SKM-1 (cell line): ENCODE data around the gene SCGB1A1.

Experiments used
- DNase-seq: peaks from one replicate; lab custom pipeline; 2025; ENCODE audit not compliant: unreplicated experiment; lab: John Stamatoyannopoulos, UW

The SCGB1A1 gene

GRCh38 chr11:62398011-62398994, 20.5 kb upstream of the SCGB1A1 start:
- no peak for DNase-seq

DNA sequence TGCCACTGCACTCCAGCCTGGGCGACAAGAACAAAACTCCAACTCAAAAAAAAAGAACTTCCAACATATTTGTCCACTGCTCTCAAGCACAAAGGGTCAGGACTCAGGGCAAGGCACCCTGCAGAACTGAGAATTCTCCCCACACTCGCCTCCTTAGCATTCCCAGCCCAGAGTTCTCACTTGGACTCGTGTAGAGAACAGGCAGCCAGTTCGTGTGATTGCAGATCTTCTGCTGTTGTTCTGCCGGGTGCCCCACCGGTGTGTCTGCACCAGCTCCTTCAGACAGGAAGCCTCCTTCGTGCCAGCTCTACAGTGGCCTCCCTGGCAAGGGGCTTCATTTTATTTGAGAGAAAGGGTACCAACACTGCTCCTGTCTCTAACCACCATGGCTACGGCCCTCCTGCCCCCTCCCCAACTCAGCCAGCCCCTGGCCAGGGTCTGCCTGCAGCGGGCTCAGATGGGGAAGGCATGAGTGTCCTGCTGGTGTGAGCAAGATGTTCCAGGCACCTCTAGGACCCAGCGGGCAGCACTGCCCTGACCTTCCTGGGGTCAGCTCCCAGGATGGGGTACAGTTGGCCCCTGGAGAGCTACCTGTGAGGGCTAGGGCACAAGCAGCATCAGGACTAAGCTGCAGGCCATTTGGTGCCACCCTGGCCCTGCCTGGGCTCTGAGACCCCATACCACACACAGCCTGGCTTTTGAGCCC, 19.5 kb upstream of the SCGB1A1 start:
- DNase-seq, result no peak

DNA sequence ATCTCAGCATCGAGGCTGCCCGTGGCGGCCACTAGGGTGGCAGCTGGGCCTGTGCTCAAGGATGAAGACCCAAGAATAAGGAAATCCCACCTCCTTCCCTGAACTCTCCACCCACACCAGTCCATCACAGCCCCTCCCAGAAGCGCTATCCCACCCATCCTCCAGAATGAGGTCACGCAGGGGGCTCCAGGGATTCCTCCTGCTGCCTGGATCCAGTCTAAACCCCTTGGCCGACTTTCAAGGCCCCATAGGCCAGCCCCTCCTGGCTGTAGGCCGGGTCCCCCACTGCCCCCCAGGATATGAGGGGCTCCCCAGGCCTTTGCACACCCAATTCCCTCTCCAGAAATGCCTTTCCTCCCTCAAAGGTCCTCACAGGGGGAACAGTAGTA, 19.0 kb upstream of the SCGB1A1 start:
- no peak for DNase-seq

- no peak for DNase-seq
These were observed 18.6 kb upstream of the SCGB1A1 start for GRCh38 chr11:62400281-62400680.

GRCh38 chr11:62400760-62401159, 18.1 kb upstream of the SCGB1A1 start:
- DNase-seq, result no peak

DNA sequence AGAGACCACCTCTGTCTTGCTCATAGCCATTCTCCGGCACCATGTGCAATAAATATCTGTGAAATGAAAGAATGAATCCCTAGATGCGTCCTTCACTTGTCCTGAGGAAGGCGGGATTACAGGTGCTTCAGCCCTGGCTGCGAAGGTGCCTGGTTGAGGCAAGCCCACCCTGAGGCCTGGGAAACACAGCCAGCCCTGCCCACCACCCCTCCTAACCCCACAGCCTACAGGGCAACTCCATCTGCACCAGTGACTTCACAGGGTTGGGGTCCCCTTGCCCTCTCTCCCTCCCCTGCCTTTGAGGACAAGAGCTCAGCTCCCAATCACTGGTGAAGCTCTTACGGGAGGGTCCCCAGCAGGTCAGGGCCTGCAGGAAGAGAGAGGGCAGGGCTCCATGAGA, 17.5 kb upstream of the SCGB1A1 start:
- no peak for DNase-seq

DNA sequence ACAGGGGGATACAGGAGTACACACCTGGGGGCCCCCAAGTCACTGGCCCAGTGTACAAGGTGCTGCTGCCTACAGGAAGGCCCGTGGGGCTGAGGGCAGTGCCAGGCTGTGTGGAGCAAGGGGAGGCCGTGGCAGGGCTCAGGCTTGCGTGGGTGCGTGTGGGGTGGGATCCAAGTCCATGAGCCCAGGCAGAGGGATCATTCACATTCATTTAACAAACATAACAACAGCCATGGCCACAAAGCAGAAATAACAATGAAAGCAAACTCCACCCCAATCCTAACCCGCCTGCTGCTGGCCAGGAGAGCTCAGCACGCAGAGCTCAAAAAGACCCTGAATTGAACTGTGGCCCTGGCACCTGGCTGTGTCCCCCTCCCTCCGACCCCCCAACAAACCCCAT, 17.0 kb upstream of the SCGB1A1 start:
- no peak for DNase-seq

DNA sequence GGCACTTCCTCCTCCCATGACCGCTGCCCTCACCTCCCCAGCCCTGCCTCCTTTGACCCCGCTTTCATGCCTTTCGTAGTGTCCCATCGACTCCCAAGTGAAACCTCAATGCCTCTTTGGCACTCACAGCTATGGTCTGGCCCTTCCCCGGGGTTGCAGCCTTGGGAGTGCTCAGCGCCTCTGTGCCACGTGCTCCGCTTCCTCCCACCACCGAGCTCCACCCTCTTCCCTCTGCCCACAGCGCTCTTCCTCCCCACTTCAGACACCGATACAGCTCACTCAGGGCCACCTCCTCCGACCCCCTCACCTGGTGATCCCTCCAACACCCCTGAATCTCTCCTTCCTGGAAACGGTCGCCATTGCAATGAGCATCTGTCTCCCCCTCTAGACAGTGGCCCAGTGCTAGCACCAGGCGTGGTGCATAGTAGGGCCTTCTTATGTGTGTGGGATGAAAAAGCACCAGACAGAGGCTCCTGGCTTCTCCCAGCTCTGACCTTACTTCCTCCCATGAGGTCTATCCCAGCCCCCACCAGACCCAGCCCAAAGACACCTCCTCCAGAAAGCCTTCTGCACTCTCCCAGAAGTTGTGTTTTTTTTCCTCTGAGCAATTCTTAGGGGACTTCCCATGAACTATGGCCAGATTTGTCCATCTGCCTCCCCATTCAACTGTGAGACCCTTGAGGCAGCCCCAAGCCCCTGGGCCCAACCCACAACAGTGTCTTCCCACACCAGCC, 16.4 kb upstream of the SCGB1A1 start:
- no peak for DNase-seq

DNA sequence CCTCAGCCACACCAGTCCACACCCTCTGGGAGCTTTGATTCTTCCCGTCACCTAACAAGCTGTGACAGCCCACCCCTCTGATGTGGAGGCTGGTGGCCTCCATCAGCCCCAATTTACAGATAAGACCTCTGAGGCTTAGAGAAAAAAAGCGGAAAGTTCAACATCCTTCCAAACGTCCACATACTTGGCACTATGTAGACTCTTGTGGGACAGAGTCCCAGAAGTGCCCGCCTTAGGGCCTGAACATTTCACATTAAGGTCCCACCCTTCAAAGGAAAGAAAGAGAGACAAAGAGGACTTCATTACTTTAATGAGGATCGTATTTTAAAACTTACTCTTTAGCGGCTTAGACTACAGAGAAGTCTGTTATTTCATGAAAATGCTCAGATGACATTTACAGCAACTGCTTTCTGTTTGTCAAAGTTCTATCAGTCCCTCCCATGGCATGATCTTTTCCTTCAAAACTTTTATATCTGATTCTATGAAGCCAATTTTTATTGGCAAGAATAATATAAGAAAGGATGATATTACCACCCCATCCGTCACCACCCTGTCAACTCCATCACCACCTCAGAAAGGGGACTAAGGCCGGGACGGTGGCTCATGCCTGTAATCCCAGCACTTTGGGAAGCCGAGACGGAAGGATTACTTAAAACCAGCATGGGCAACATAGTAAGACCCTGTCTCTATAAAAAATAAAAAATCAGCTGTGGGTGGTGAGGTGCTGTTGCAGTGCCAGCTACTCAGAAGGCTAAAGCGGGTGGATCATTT, 15.7 kb upstream of the SCGB1A1 start:
- DNase-seq, result no peak

DNA sequence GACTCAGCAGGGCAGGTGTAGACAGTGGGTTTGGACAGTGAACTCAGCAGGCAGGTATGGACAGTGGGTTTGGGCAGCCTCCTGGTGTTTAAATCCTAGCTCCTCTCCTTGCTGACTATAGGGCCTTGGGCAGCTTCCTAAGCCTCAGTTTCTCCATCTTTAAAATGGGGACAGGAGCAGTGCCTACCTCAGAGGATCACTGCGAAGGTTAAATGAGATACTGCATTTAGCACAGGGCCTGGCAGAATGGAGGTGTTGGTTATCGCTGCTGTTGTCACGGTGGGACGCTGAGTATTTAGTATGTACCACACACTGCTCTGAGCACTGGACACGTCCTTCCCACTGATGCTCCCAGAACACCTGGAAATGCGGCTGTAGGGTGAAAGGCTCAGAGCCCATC, 14.4 kb upstream of the SCGB1A1 start:
- no peak for DNase-seq

DNA sequence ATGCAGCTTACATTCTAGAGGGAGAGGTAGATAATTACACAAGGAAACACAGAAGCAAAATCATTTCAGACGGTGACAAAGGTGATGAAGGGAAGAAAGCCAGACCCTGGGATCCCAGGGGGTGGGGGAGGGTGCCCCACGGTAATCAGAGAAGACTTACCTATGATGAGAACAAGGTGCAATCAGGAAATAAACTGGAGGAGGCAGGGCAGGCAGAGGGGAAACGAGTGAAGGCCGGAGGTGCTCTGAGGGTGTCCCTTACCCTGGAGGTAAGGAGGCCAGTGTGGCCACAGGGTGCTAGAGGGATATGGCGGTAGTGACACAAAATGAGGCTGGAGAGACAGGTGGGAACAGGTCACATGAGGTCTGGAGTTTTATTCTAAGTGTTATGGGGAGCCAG, 13.9 kb upstream of the SCGB1A1 start:
- DNase-seq, result no peak

DNA sequence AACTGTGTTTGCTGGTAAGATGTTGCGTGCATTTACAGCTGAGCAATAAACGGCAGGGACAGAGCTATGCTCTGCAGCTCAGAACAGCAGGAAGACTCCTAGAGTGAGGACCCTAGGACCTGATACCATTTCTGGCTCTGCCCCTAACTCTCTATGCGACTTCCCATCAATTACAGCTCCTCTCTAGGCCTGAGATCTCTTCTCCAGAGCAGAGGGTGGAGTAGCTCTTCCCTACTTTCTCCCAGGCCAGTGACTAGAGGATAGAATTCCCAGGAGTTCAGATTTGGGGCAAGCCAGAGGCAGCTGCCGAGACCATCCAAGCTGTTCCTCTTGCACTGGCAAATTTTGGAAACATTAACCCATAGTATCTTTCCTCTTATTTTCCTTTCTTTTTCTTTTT, 12.8 kb upstream of the SCGB1A1 start:
- no peak for DNase-seq

GRCh38 chr11:62409831-62410230, 9.0 kb upstream of the SCGB1A1 start:
- no peak for DNase-seq

DNA sequence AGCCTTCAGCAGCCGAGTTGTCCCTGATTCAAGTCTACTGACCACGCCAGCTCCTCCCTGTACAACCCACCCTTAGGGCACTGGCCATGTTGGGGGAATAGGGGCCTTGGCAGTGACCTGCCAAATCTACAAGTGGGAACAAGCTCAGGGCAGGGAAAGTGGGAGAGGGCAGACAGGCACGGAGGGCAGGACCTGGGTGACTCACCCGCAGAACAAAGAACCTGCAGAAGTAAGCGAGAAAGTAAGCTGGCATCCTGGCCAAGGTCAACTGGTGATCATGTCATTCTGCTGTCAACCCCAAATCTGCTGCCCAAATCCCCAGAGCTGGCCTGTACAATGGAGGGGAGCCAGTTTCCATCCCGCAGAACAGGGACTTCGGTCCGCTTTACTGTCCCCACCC, 7.9 kb upstream of the SCGB1A1 start:
- no peak for DNase-seq

- DNase-seq, result no peak
These were observed 7.3 kb upstream of the SCGB1A1 start for GRCh38 chr11:62411524-62411923.

DNA sequence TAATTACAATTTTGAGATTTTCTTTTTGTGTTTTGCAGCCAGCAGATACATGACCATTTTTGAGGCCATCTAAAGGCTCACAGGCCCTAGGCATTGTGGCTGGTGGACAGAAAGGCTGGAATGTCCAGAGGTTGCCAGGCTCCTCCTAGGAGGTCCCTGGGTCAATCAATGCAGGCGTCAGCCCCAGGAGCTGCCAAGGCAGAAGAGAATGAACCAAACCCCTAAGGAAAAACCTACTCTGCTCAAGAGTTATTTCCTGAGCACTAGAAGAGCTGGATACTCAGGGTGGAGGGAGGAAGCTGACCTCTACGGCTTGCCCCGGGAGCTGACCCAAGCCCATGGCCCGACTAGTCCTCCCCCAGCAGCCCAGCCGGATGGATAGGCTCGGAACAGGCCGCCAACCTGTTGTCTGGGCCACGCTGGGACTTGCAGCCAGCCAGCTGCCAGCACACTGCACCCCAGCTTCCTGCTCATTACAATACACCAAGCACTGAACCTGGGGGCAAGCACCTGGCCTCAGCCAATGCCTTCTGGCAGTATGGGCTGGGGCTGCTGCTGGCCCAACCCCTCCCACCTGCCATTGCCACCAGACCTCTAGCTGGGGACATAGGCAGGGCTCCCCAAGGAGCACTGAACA, 5.7 kb upstream of the SCGB1A1 start:
- DNase-seq, result no peak

DNA sequence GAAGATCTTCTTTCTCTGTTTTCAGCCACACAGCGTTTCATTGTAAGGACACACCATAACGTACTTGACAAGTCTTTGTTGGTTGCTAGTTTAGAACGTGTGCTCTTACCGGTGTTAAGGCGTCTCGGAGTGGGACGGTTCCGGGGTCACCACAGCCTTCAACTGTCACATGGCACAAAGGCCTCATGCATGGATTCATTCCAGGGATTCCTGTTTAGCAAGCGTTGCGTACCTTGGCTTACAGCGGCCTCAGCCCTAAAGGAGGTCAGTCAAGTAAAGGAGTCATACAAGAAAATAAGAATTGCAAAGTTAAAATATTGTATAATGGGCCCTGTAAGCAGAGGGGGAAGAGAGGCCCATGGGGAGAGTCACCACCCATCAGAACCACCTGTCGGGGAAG, 2.2 kb upstream of the SCGB1A1 start:
- DNase-seq, result no peak

DNA sequence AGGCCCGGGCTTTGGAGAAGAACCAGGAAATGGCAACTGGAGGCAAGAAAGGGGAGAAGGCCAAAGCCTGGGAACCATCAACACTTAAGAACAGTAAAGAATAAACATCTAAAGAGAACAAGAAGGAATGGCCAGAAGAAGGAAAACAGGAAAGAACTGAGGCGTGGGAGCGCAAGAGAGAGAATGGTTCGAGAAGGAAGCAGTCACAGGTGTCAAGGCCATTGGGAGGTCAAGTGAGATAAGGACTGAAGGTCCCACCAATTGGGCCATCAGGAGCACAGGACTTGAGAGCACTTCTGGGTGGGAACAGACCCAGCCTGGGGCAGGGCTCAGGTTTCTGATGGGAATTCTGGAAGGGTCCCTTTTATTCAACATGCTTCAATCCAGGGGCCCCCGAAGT, 697 bp upstream of the SCGB1A1 start:
- DNase-seq, result no peak

- DNase-seq, result no peak
These were observed 589 bp downstream of the SCGB1A1 start for GRCh38 chr11:62419314-62419929.

- no peak for DNase-seq
These were observed 1.1 kb downstream of the SCGB1A1 start for GRCh38 chr11:62419943-62420342.
